HPDE6-E6E7 (cell line): Measurements from ENCODE around the gene CLDN24.

Experiments
- DNase-seq: peaks from one replicate; pipeline ENCODE4 v3.0.0; 2011; ENCODE audit warnings: missing footprints; ENCODE audit errors: extremely low spot score

Gene CLDN24

GRCh38 chr4:183284965-183285364 lies 37.3 kb downstream of the CLDN24 start:
- DNase-seq = no peak

DNA sequence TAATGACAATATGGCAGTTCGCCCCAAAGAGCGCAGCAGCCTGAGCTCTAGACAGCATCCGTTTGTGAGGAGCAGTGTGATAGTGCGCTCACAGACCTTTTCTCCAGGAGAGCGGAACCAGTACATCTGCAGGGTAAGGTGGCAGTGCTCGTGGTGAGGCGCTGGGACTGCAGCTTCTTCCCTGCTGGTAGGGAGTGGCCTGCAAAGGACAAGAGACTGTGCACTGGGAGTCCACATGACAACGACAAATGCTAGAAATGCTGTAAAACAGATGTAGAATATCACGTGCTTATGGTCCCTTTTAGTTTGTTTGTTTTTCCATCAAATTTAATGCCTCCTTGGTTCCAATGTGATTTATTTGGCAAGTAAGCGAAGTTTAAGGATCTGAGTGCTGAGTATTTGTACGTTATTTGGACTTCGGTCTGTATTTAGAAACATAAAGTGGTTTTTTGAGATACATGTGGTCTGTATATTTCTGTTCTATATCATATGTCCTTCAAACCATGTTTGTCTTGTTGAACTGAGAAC lies 37.9 kb downstream of the CLDN24 start:
- no peak for DNase-seq

GRCh38 chr4:183276106-183276505 lies 46.1 kb downstream of the CLDN24 start:
- DNase-seq = no peak

DNA sequence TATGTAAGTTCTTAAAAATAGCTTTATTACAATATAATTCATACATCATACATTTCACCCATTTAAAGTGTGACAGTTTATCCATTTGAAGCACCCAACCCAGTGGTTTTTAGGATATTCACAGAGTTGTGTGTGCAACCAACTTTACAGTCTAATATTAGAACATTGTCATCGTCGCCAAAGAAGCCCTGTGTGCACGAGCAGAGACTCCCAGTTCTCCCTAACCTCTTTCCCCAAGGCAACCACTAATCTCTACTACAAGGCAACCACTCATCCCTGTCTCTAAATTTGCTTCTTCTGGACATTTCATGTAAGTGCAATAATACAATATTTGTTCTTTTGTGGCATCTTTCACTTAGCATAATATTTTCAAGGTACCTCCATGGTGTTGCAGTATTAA lies 49.8 kb downstream of the CLDN24 start:
- DNase-seq = no peak
